Neuronal stem cell (in vitro differentiated cells): Measurements from ENCODE around the gene PPP2R5C.
A peak's percentile ranks its signal among the peaks of the same experiment; 100 is the strongest.

Experiments used
- DNase-seq: peaks from one replicate; pipeline ENCODE4 v3.0.0-alpha.2; 2013; ENCODE audit warnings: low spot score
- H2AFZ ChIP-seq: one replicate; pipeline ENCODE4 v1.6.1; 2013; ENCODE audit warnings: mild to moderate bottlenecking, low read length, inconsistent platforms
- H2AK5ac ChIP-seq: 2 replicates; pipeline ENCODE4 v1.6.1; 2013; ENCODE audit warnings: low read depth, mild to moderate bottlenecking, inconsistent platforms, low read length, moderate library complexity, mixed read lengths
- H2BK120ac ChIP-seq: 2 replicates; pipeline ENCODE4 v1.6.1; 2013; ENCODE audit warnings: low read depth, mild to moderate bottlenecking, inconsistent platforms, low read length, moderate library complexity, mixed read lengths
- H2BK12ac ChIP-seq: one replicate; pipeline ENCODE4 v1.6.1; 2013; ENCODE audit warnings: low read length, inconsistent platforms
- H2BK15ac ChIP-seq: 2 replicates; pipeline ENCODE4 v1.6.1; 2013; ENCODE audit warnings: mild to moderate bottlenecking, low read length, inconsistent platforms, mixed read lengths
- H2BK5ac ChIP-seq: one replicate; pipeline ENCODE4 v1.6.1; 2013; ENCODE audit warnings: inconsistent platforms, mild to moderate bottlenecking, low read length, moderate library complexity
- H3K14ac ChIP-seq: one replicate; pipeline ENCODE4 v1.6.1; 2013; ENCODE audit warnings: low read length, inconsistent platforms
- H3K18ac ChIP-seq: 2 replicates; pipeline ENCODE4 v1.6.1; 2013; ENCODE audit warnings: low read length, inconsistent platforms
- H3K23ac ChIP-seq: 2 replicates; pipeline ENCODE4 v1.6.1; 2013; ENCODE audit warnings: low read depth, mild to moderate bottlenecking, mixed read lengths, low read length, inconsistent platforms; ENCODE audit not compliant: poor library complexity
- H3K27ac ChIP-seq: replicated peaks from 3 replicates; pipeline ENCODE4 v1.5.1; 2013; ENCODE audit warnings: low read length, inconsistent platforms
- H3K27me3 ChIP-seq, 3 experiments: 2 replicates each; pipeline ENCODE4 v1.6.1; 2013; ENCODE audit warnings: low read length in 3 of 3, mild to moderate bottlenecking in 2 of 3, inconsistent platforms in 1 of 3, low read depth in 1 of 3, mixed read lengths in 1 of 3, moderate library complexity in 1 of 3; ENCODE audit not compliant: control insufficient read depth in 3 of 3, insufficient read depth in 3 of 3
- H3K36me3 ChIP-seq, 2 donors: replicated peaks in 1 of 2; 2 replicates each; pipeline ENCODE4 v1.6.1; 2013; ENCODE audit warnings: low read length in 2 of 2; ENCODE audit not compliant: control insufficient read depth in 2 of 2, insufficient read depth in 2 of 2
- H3K4ac ChIP-seq: 2 replicates; pipeline ENCODE4 v1.6.1; 2013; ENCODE audit warnings: inconsistent platforms, mild to moderate bottlenecking, low read length, moderate library complexity
- H3K4me1 ChIP-seq, 2 donors: 1 replicate in 1 of 2; 2 replicates in 1 of 2; pipeline ENCODE4 v1.6.1; 2013; ENCODE audit warnings: low read length in 2 of 2, low read depth in 1 of 2; ENCODE audit not compliant: control insufficient read depth in 2 of 2, insufficient read depth in 1 of 2
- H3K4me2 ChIP-seq: one replicate; pipeline ENCODE4 v1.6.1; 2013; ENCODE audit warnings: mild to moderate bottlenecking, low read length, inconsistent platforms; ENCODE audit not compliant: insufficient read depth, poor library complexity, severe bottlenecking
- H3K4me3 ChIP-seq, 2 donors: 2 replicates each; pipeline ENCODE4 v1.5.1; 2013; ENCODE audit warnings: low read length in 2 of 2, mild to moderate bottlenecking in 2 of 2, inconsistent platforms in 1 of 2, moderate library complexity in 1 of 2
- H3K79me1 ChIP-seq: one replicate; pipeline ENCODE4 v1.6.1; 2013; ENCODE audit warnings: low read depth, mild to moderate bottlenecking, inconsistent platforms, low read length, moderate library complexity
- H3K9ac ChIP-seq: one replicate; pipeline ENCODE4 v1.6.1; 2013; ENCODE audit warnings: mild to moderate bottlenecking, low read depth, low read length, inconsistent platforms; ENCODE audit not compliant: poor library complexity
- H3K9me3 ChIP-seq, 2 donors: replicated peaks in 1 of 2; 2 replicates each; pipeline versions ENCODE3 to v1.6.1; 2013; ENCODE audit warnings: low read length in 2 of 2, mild to moderate bottlenecking in 2 of 2, inconsistent platforms in 1 of 2, low read depth in 1 of 2, mixed read lengths in 1 of 2, moderate library complexity in 1 of 2; ENCODE audit not compliant: control insufficient read depth in 2 of 2, insufficient read depth in 1 of 2
- H4K8ac ChIP-seq: one replicate; pipeline ENCODE4 v1.6.1; 2013; ENCODE audit warnings: low read depth, mild to moderate bottlenecking, inconsistent platforms, low read length, moderate library complexity
- H4K91ac ChIP-seq: one replicate; pipeline ENCODE4 v1.6.1; 2013; ENCODE audit warnings: low read length, low read depth, mild to moderate bottlenecking, inconsistent platforms; ENCODE audit not compliant: poor library complexity
- WGBS, 2 donors: extraction: QIAGEN DNeasy Blood & Tissue Kit; methylation state at CpG; one replicate each; pipeline ENCODE4 v1.1.7; 2013; ENCODE audit warnings: missing lambda C conversion rate in 2 of 2, mixed read lengths in 1 of 2; ENCODE audit not compliant: insufficient read length in 2 of 2, insufficient replicate concordance in 1 of 2; ENCODE audit errors: extremely low coverage in 2 of 2; 5-methylcytosine and 5-hydroxymethylcytosine counted together

Gene PPP2R5C

DNA sequence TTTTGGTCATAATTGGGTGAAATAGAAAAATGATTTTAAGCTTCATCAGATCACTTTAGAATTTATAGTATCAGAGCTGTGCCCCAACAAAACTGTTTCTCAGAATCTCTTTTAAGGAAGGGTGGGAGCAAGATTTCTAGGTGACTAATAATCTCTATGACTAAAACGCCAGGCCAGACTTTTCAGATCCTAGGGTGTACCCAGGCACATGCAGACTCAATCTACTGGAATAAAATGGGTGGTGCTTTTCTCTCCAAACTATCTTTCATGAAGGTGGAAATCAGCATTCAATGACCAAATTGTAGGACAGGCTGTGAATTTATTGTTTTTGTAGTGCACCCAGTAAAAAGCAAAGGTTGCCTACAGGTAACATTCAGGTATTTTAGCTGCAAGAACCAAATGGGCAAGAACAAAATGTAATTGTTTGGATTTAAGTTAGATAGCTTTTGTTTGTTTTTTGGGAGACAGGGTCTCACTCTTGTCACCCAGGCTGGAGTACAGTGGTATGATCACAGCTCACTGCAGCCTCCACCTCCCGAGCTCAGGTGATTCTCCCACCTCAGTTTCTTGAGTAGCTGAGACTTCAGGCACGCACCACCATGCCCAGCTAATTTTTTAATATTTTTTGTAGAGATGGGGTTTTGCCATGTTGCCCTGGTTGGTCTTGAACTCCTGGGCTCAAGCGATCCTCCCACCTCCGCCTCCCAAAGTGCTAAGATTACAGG, 49.5 kb downstream of the PPP2R5C start:
- Histone ChIP-seq H3K4ac (no peak overlapping the region), H2AK5ac (no peak overlapping the region), H2AFZ (no peak overlapping the region), H2BK5ac (no peak overlapping the region), H3K27ac (no peak overlapping the region), H3K23ac (no peak overlapping the region), H3K9ac (no peak overlapping the region), H3K36me3 (peaks cover 5 to 36% of the 10 kb centered on the region in 2 donors), H4K8ac (no peak overlapping the region), H3K4me2 (peak overlapping the region; percentile 29), H3K27me3 (peaks cover 0 to 2% (median 0%) of the 10 kb centered on the region in 3 experiments), H3K9me3 (no peaks in the 10 kb centered on the region), H2BK120ac (no peak overlapping the region), H3K79me1 (peaks cover 8% of the 10 kb centered on the region), H2BK12ac (no peak overlapping the region), H4K91ac (no peak overlapping the region), H3K14ac (no peak overlapping the region), H2BK15ac (no peak overlapping the region), H3K4me3 (peak overlapping the region in 1 of 2 donors; percentile 63), H3K4me1 (peaks cover 10 to 13% of the 10 kb centered on the region in 2 donors), H3K18ac (no peak overlapping the region)
- WGBS, 2 donors = no CpG with 5 or more reads among the region's 5 CpGs
- DNase-seq = no peak

- Histone ChIP-seq H3K4me2 (no peak overlapping the region), H2AFZ (no peak overlapping the region), H3K14ac (no peak overlapping the region), H3K4me3 (no peak overlapping the region), H2BK12ac (no peak overlapping the region), H2BK120ac (no peak overlapping the region), H4K91ac (no peak overlapping the region), H3K4me1 (peaks cover 10 to 13% of the 10 kb centered on the region in 2 donors), H3K79me1 (peaks cover 8% of the 10 kb centered on the region), H3K36me3 (peaks cover 5 to 36% of the 10 kb centered on the region in 2 donors), H3K27me3 (no peaks in the 10 kb centered on the region), H2AK5ac (no peak overlapping the region), H3K4ac (no peak overlapping the region), H2BK5ac (no peak overlapping the region), H3K9me3 (no peaks in the 10 kb centered on the region), H3K18ac (no peak overlapping the region), H4K8ac (no peak overlapping the region), H2BK15ac (no peak overlapping the region), H3K23ac (peak overlapping the region; percentile 67), H3K27ac (no peak overlapping the region), H3K9ac (no peak overlapping the region)
- DNase-seq = no peak
- no CpG with 5 or more reads among the region's 11 CpGs for WGBS, 2 donors
Observed at GRCh38 chr14:101812071-101812470, 50.6 kb downstream of the PPP2R5C start.

DNA sequence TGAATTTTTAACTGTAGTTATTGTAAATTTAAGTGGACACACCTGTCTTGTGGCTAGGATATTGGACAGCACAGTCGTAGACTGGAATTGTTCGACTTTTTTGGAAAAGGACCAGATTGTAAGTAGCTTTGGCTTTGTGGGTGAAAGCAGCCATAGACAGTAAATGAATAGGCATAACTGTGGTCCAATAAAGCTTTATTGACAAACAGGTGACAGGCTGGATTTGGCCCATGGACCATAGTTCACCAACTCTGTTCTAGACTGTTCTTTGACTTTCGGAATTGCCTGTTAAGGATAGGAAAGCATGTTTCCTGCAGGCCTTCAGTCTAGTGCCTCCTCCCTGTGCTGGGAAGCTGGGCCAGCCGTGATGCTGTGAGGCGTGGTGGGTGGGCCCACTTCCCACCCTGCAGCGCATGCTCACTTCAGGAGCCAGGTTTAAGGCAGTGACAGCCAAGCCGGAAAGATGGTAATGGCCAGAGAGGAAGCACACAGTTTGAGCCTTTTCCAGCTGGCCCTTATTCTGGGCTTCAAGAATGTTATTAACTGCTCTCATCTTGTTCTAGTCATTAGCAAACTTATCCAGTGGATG, 51.8 kb downstream of the PPP2R5C start:
- Histone ChIP-seq H2BK5ac (no peak overlapping the region), H3K79me1 (peaks cover 9% of the 10 kb centered on the region), H3K9me3 (no peaks in the 10 kb centered on the region), H2BK12ac (no peak overlapping the region), H3K4me2 (no peak overlapping the region), H2AFZ (no peak overlapping the region), H3K27ac (no peak overlapping the region), H3K18ac (no peak overlapping the region), H3K4ac (no peak overlapping the region), H3K14ac (no peak overlapping the region), H4K8ac (no peak overlapping the region), H3K36me3 (peaks cover 5 to 41% of the 10 kb centered on the region in 2 donors), H2AK5ac (no peak overlapping the region), H3K27me3 (no peaks in the 10 kb centered on the region), H3K4me1 (peaks cover 5 to 8% of the 10 kb centered on the region in 2 donors), H2BK120ac (no peak overlapping the region), H3K9ac (no peak overlapping the region), H3K4me3 (peak overlapping the region in 1 of 2 donors; percentile 19), H2BK15ac (no peak overlapping the region), H4K91ac (no peak overlapping the region), H3K23ac (no peak overlapping the region)
- DNase-seq = no peak
- no CpG with 5 or more reads among the region's 7 CpGs for WGBS, 2 donors

DNA sequence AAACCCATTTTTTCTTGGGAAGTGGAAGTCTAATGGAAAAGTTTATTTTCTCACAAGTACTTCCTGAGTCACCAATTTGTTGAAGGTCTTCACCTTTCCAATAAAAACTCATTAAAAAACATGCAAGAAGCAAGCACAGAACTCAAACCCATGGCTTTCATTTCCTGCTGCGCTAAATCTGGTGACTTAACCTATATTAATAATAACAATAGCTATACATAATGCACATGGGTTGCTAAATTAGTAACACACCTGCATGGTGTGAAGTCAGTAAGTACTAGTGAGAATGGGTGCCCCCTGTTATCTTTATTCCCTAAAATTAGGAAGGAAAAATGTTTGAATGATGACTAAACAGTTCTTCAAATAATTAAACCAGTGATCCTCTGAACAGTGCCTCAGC, 52.3 kb downstream of the PPP2R5C start:
- H2AK5ac ChIP-seq = no peak overlapping the region
- no peak overlapping the region for H2BK120ac ChIP-seq
- no peak overlapping the region for H3K4ac ChIP-seq
- no CpG with 5 or more reads among the region's 1 CpG for WGBS, 2 donors
- no peak overlapping the region for H2BK15ac ChIP-seq
- no peak for DNase-seq
- H3K27ac ChIP-seq = no peak overlapping the region
- H2BK12ac ChIP-seq = no peak overlapping the region
- H3K9ac ChIP-seq = no peak overlapping the region
- no peaks in the 10 kb centered on the region for H3K27me3 ChIP-seq
- H4K91ac ChIP-seq = no peak overlapping the region
- no peak overlapping the region for H3K23ac ChIP-seq
- H3K4me1 ChIP-seq = peaks cover 2 to 4% of the 10 kb centered on the region in 2 donors
- H2BK5ac ChIP-seq = no peak overlapping the region
- H2AFZ ChIP-seq = no peak overlapping the region
- no peak overlapping the region for H3K4me2 ChIP-seq
- no peak overlapping the region for H3K18ac ChIP-seq
- H3K4me3 ChIP-seq = no peak overlapping the region
- peaks cover 9% of the 10 kb centered on the region for H3K79me1 ChIP-seq
- H3K9me3 ChIP-seq = no peaks in the 10 kb centered on the region
- H3K36me3 ChIP-seq = peaks cover 5 to 45% of the 10 kb centered on the region in 2 donors
- H3K14ac ChIP-seq = no peak overlapping the region
- no peak overlapping the region for H4K8ac ChIP-seq
